ENCODE results near the gene TNFRSF1A.
"Not testable (repeated sequence)": the region's sequence is repeated elsewhere in the genome, so short reads cannot be mapped to it uniquely, and the experiment has no call there.

Gene TNFRSF1A

DNA sequence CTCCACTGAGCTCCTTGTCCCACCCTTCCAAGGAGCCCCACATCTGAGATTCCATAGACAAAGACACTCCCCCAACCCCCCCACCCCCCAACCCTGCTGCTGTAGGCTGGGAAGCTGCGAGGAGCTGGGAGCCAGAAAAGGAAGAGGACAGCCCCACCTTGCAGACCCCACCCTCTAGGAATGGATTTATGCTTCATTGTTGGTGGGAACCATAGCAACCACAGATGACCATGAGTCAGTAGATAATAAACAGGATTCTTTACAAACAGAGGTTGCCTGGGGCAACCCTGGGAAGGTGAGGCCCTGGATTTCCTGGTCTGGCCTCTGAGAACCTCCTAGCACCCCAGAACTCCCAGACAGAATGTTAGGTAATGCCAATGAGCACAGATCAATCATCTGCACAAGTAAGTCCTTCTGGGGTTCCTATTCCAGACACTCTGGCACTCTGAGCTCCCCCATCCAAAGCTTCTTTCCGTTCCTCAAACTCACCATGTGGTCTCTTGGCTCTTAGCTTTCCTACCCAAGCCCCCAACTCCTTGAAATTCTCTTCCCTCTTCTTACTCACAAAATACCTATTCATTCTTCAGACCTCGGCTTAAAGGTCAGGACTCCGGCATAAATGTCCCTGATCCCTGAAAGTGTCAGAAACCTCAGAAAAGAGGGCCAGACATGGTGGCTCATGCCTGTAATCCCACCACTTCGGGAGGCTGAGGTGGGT is 46.6 kb downstream of the TNFRSF1A start:
- no peak for DNase-seq

DNA sequence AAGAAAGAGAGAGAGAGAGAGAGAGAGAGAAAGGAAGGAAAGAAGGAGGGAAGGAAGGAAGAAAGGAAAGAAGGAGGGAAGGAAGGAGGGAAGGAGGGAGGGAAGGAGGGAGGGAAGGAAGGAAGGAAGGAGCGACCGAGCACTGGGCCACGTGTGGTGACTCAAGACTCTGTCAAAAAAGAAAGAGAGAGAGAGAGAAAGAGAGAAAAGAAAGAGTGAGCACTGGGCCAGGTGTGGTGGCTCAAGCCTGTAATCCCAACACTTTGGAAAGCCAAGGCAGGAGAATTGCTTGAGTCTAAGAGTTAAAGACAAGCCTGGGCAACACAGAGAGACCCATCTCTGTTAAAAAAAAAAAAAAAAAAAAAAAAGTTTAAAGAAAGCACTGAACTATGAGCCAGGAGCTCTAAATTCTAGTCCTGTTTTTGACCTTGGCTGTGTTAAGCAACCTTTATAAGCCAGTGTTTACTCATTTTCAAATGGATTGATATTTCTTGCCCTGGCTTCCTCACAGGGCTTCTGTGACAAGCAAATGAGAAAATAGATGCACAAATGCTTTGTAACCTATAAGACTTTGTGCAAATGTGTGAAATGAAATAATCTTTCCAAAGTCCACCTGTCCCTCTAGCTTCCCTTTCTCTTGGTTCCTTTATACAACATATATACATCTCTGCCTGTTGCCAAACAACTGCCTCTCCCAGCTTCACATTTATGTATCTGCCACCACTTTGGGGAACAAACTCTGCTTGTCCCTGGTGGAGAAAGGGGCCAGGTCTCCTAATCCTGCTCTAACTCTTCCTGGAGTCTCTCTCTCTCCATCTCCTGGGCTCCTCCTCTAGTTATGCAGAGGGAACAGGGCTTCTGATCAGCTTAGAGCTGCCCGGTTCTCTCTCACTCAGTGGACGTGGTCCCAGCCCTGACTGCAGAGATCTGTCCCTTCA is 47.5 kb downstream of the TNFRSF1A start:
- DNase-seq, result no peak

DNA sequence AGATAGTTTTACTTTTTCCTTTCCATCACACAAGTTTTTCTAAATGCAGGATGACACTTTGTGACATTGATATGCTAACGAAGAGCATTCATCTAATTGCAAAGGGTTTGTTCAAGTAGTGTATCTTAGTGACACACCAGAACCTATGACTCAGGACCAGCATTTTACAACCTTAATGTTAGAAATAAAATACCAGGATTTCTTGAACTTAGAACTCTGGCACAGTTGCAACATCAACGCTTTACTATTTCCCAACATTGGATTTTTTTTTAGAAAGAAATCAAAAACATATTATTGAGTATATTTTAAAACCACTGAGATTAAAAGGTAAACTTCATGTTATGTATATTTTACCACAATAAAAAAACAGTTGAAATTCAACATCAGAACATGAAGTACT is 49.3 kb downstream of the TNFRSF1A start:
- no peak for DNase-seq

DNA sequence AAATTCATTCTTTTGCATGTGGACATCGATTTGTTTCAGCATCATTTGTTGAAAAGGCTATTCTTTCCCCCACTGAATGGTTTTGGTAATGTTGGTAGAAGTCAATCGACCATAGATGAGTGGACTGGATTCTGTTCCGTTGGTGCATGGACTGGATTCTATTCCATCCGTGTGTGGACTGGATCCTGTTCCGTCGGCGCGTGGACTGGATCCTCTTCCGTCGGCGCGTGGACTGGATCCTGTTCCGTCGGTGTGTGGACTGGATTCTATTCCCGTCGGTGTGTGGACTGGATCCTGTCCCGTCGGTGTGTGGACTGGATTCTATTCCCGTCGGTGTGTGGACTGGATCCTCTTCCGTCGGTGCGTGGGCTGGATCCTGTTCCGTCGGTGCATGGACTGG is 52.0 kb downstream of the TNFRSF1A start:
- not testable (repeated sequence) for DNase-seq

DNA sequence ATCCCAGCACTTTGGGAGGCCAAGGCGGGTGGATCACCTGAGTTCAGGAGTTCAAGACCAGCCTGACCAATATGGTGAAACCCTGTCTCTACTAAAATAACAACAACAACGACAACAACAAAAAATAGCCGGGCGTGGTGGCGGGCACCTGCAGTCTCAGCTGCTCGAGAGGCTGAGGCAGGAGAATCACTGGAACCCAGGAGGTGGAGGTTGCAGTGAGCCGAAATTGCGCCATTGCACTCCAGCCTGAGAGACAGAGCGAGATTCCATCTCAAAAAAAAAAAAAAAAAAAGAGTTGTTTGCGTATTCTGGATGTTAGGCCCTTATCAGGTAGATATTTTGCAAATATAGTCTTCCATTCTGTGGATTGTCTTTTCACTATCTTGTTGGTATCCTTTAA is 52.8 kb downstream of the TNFRSF1A start:
- not testable (repeated sequence) for DNase-seq

DNA sequence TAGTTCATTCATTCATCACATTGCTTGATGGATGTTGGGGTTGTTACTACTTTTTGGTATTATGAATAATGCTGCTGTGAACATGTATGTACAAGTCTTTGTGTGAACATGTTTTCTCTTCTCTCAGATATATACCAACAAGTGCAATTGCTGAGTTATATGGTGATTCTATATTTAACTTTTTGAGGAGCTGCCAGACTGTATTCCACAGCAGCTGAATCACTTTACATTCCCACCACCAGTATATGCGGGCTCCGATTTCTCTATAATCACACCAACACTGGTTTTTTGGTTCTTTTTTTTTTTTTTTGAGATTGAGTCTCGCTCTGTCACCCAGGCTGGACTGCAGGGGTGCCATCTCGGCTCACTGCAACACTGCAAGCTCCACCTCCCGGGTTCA is 53.6 kb downstream of the TNFRSF1A start:
- no peak for DNase-seq

DNA sequence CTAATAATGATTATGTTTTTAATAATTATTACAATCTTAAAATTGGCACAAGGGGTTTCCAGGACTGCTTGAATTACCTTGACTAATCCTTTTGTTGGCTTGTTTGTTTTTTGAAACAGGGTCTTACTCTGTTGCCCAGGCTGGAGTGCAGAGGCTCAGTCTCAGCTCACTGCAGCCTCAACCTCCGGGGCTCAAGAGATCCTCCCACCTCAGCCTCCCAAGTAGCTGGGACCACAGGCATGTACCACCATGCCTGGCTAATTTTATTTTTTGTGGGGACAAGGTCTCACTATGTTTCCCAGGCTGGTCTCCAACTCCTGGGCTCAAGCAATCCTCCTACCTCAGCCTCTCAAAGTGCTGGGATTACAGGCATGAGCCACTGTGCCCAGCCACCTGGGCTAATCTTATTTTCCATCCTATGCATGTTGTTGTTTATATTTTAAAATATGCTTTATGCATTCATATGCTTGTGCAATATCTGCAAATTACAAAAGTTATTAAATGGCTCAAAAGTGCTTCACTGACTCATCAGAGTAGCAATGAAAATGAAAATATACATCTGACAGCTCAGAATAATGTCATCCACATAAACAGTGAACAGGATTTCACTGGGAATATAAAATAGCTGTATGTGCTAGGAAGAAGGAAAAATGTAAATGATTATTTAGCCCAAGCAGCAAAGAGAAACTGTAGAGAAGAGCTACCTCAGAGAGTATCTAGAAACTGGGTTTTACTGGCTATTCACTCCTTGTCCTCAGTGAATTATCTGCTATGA is 56.2 kb downstream of the TNFRSF1A start:
- DNase-seq, result no peak

DNA sequence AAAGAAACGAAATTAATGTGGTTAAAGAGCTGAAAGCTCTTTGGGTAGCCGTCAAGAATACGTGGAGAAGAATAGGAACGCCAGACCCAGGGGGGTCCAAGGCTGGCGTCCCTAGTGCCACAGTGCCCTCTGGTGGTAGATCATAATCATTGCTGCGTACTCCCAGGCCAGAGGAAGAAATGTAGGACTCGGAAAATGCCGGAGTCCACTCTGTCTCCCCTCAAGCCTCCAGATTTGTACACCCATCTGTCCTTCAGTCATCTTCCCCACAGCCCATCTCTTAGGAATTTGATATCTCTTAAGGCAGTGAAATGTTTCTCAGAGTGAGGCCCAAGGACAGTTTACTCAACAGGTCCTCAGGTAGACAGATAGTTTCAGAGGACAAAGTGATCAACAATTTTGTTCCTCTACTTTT is 56.8 kb downstream of the TNFRSF1A start:
- peak; percentile 22 for DNase-seq

DNA sequence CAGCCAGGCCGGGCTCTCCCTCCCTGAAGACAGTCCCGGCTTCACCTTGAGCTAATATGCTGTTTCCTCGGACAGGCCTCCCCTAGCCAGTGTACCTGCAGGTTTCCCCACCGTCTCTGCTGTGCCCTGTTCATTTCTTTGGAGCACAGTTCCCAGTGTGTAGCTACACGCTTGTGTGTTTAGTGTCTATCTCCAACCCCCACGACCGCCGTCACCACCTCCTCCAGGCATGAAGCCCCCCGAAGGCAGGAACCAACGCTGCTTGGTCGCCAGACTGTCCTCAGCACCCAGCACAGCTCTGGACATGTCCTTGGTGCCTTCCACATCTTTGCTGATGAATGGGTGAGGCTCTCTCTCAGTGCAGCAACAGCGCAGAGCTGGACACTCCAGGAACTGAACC is 57.6 kb downstream of the TNFRSF1A start:
- no peak for DNase-seq

DNA sequence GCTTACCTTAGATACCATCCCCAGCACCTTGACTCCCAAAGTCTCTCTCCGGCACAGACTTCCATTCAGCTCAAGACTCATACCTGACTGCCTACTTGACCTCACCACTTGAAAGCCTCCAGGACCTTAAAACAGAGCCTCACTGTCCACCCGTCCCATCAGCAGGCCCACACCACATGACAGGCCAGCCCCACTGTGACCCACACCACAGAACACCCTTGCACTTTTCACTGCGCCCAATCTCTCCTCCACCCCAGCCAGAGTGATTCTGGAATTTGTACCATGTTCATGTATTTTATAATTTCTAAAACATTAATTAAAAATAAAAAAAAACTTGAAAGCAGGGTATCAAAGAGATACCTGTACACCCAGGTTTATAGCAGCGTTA is 59.4 kb downstream of the TNFRSF1A start:
- no peak for DNase-seq

DNA sequence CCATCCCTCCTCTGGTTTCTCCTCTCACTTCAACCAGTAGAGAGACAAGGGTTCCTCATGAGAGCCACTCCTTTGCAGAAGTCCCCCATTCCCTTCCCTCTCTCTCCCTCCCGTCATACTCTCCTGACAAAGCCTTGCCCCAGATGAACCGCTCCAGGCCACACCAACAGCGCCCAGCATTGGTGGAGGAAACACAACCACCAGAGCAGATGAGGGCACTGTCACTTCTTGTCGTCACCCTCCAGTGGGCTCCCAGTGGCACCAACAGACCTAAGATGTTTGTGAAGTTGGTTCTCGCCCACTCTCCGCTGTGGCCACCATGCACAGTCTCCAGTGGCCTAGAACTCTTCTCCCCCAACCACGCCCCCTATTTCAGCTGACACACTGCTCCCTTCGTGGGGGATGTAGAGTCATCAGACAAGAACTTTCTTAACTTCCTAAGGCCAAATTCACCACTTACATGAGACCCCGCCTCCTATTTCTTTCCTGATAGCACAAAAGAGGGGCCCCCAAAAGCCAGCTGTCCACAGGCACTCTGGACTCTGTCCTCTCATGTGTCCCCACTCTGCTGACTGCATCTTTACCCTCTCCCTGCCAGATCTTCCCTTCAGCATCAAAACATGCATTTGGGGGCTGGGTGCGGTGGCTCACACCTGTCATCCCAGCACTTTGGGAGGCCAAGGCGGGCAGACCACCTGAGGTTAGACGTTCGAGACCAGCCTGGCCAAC is 60.6 kb downstream of the TNFRSF1A start:
- no peak for DNase-seq

DNA sequence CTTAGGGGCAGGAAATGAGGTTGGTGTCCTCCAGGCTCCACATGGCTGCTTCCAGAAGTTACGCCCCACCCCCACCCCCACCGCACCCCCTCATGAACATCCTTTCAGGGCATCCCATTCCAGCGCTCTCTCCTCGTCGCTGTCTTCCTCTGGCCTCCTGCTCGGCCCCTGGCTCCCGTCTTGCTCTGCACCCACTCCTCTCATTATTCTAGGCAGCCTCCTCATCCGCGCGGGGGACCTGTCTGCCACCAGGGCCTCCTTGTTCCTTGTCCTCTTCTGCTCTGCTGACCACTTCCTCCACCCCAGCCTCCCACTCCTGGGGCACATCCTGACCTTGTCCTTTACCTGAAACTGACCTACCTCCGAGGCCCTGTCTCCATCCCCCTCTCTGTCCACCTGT is 61.2 kb downstream of the TNFRSF1A start:
- no peak for DNase-seq

DNA sequence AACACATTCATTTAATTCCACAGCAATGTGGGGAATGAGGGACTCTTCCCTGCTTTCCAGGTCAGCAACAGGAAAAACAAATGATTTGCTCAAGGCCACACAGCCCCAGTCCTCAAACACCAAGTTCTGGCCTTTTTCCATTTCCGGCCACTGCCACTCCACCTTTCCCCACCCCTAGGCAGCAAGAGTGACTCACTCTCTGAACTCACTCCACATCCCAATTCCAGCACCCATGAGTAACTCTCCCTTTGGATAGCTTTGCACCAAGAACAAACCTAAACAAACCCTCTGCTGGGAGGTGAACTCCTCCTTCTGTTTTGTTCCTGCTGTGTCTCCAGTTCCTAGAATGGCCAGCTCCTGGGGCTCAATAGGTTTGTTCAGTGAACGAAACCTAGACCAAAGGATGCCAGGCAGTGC is 61.8 kb downstream of the TNFRSF1A start:
- no peak for DNase-seq

DNA sequence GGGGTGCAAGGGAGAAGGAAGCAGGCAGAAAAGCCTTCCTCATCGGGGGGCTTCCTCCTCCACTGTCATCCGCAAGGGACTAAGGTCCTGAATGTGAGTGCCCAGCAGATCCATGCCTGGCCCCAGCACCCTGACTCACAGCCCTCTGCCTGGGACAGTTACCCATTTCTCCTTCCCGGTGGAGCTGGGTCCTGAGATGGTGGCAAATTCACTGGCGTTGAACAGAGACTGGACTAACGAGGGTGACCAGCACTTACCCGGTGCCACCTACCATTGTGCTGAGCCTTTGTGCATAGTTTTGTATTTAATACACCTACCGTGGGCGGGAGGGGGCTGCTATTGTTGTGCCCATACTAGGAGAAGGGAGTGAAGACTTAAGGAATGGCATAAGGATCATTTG is 62.2 kb downstream of the TNFRSF1A start:
- no peak for DNase-seq

DNA sequence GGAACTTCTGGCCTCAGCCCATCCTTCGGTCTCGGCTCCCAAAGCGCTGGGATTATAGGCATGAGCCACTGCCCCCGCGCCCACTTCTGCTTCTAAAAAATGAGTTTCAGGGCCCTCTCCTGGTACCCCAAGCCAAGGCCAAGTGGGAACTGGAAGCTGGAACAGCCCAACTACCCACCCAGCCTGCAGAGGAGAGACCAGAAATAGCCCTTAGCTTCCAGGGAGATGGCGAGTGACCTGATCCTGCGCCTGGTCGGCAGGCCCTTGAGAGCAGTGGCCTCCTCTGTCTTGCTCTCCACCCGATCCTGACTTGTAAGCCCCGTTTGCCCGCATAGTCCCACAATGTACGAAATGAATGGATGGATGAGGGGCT is 62.6 kb downstream of the TNFRSF1A start:
- DNase-seq, result no peak

All from activated effector memory CD4-positive, alpha-beta T cell treated with Interleukin-2 at 50 U/mL for 16 hours (primary cell).